DMS53 (cell line): Measurements from ENCODE around the gene CLEC19A.

Experiments used
- DNase-seq: peaks from one replicate; lab custom pipeline; 2025; lab: John Stamatoyannopoulos, UW

Gene CLEC19A

DNA sequence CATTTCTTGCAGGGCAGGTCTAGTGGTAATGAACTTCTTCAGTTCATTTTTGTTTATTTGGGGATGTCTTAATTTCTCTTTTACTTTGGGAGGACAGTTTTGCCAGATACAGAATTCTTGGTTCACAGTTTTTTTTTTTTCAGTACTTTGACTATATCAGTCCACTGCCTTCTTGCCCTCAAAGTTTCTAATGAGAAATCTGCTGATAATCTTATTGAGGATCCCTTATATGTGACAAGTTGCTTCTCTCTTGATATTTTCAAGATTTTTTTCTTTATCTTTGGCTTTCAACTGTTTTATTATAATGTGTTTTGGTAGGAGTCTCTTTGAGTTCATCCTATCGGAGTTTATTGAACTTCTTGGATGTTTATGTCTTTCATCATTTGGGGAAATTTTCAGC, 42.8 kb downstream of the CLEC19A start:
- no peak for DNase-seq

DNA sequence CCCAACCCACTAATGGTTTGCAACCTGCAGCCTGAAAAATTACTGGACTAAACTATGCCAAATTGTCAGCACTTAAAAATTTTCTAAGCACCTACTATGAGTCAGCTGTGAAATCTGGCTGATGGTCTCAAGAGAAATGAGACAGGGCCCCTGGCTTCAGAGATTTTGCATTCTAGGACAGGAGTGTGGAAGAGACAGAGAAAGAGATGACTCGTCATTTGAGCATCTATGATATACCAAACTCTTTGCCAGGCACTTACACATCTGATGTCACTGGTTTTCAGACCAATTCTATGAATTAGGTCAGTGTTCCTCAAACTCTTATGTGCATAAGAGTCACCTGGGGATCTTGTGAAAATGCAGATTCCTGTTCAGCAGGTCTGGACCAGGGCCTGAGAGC, 44.4 kb downstream of the CLEC19A start:
- DNase-seq = peak; percentile 7

DNA sequence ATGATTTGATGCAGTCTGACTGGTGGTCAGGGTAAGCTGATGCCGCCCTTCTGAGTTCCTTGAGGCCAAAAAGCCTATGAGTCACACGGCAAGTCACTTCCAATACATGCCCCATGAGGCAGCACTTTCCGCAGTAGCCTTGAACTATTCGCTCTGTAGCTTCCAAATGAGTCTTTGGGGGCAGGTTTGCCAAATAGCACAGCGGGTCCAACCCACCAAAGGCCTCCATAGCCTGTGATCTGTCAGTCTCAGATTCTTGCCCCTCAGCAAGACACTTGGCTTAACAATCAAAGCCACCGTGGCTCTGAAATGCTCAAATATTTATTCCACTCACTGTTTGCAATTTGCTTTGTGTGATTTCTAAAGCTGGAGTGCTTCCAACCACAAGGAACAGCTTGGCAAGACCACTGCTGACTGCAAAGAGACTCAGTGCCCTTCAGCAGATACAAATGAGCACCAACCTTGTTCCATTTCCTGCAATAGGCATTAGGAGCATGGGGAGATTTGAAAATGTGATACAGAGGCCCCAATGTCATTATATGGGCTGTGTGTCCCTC, 45.4 kb downstream of the CLEC19A start:
- DNase-seq = no peak

DNA sequence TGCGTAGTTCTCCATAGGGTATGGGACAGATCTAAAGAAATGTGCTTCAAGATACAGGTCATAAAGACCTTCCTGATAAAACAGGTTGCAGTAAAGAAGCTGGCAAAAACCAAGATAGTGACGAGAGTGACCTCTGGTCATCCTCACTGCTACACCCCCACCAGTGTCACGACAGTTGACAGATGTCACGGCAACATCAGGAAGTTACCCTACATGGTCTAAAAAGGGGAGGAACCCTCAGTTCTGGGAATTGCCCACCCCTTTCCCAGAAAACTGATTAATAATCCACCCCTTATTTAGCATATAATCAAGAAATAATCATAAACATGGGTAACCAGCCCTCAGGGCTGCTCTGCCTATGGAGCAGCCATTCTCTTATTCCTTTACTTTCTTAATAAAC, 46.3 kb downstream of the CLEC19A start:
- no peak for DNase-seq

DNA sequence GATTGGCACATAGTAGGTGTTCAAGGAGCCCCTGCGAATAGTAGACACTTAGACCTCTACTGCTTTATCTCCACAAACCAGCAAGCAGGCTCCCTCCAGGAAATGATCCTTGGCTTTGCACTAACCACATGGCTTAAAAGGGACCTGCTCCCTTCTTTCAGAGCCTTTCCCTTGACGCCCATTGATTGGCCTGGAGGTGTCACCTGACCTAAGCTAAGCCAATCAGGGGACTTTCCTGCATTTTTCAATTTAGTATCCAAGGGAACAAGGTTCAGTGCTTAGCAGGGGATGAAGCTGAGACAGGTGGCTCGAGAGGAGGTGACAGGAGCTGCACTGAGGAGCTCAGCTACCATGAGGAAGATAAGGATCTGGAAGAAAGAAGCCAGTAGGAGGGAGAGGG, 52.8 kb downstream of the CLEC19A start:
- peak; percentile 58 for DNase-seq

DNA sequence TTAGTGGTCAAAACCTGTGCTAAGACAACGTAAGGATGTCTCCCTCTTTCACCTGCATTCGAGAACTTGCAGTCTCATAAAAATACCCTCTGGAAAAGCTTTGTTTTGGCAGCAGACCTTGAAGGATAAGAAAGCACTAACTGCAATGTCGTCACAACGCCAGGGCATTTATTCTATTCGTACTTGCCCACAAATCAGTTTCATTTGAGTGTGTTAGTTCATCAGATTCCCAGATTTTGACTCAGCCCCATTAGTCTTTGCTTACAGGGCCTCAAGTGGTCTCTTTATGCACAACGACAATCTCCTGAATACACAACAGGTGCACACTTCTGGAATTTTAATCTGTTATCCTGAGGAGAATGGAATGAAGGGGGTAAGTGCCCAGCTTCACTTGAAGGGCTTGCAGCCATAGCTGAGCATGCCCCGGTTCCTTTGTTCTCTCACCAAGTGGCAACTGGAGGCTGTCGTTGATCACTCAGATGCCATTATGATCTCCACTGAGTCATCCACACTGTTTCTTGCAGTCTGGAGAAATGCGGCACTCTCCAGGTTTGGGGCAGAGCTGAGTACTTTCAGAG, 58.8 kb downstream of the CLEC19A start:
- DNase-seq = peak; percentile 29

DNA sequence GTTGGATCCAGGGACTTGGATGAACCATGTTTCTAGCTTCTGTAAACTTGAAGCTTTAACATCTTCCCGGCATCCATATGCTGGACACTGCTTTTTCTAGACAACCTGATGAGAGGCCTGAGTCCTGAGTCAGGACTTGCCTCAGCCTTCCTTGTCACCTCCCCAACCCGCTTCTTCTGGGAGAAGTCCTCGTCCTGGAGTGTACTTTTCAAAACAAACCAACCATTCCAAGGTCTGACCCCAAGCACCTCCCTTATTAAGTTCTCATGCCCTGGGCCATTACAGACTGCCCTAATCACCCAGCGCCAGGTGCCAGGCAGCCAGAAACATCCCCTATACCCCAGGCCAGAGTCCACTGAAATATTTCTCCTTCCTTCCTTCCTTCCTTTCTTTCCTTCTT, 59.4 kb downstream of the CLEC19A start:
- no peak for DNase-seq

DNA sequence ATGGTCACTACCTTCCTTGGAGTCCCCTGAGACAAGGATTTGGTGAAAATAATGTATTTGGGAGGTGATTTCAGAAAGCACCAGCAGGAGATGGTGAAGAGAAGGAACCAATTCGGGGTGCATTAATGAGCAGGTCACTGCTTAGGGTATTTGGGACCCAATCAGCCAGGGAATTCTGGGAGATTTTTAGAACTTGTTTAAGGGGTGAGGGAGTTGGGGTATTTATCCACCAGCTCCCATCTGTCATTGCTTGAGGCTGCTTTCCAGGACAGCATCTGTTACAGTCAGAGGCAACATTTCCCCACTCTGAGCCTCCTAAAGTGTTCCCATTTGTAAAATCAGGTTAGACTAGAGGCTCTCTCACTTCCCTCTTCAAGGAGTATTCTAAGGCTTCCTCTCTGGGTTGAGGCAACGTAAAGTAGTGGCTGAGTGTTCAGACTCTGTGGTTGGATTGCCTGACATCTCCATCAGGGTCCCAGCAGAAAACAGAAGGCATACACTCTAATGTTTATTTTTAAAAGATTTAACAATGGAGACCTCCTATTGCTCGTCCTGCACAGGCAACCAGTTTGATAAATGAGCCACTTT, 60.9 kb downstream of the CLEC19A start:
- DNase-seq = no peak

DNA sequence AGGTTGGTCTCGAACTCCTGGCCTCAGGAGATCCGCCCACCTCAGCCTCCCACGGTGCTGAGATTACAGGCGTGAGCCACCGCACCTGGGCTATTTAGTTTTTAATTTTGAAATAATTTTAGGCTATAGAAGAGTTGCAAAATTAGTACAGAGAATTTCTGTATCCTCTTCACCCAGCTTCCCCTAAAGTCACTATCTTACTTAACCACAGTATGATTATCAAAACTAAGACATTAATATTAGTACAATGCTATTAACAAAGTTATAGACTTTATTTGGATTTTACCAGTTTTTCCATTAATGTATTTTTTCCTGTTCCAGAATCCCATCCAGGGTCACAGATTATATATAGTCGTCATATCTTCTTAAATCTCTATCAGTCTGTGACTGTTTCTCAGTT, 62.6 kb downstream of the CLEC19A start:
- DNase-seq = no peak

DNA sequence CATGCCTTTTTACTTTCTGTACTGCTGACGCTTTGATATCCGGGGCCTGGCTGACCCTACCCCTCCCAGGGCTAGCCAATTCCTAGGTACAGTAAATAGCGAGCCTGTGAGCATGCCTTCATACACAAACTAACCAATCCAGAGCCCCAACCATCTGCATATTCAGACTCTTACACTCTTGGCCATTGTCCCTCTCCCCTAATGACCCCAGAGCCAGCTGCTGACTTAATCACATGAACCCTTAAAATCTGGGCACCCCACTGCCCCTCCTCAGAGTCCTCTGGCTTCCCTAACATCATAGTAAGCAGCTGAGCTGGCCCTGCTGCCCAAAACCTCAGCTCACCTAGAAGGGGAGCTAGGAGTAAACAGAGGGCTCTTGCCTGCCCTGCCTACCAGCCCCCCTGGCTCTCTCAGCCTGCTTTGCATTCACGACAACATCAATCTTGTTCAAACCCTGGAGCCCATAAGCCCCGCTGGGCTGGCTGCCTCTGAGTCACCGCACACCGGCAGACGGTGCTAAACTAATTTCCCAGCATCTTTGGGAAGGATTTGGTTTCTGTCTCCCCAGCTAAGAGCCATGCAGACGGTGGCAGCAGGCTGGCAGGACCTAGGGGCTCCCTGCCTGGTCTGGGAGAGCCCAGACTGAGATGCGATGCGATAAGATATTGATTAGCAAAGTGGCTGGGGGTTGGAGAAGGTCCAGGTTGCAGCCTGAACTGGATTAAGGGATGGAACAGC, 63.2 kb downstream of the CLEC19A start:
- no peak for DNase-seq

DNA sequence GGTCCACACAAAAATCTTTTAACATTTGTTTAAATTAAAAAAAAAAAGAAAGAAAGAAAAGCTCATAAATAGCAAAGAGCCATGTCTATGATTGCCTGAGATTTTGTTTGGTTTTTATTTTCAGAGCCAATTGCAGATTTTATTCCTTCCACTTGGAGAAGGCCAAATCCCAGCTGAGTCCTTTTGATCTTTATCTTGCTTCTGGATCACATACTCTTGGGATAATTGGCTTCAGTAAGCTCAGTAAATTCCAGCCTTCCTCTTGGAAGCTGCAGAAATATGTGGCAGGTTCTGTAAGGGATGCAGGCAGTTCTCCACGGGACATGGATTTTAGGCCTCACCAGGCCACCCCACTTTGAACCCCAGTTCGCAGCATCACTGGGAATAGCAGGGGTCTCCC, 68.8 kb downstream of the CLEC19A start:
- DNase-seq = no peak

DNA sequence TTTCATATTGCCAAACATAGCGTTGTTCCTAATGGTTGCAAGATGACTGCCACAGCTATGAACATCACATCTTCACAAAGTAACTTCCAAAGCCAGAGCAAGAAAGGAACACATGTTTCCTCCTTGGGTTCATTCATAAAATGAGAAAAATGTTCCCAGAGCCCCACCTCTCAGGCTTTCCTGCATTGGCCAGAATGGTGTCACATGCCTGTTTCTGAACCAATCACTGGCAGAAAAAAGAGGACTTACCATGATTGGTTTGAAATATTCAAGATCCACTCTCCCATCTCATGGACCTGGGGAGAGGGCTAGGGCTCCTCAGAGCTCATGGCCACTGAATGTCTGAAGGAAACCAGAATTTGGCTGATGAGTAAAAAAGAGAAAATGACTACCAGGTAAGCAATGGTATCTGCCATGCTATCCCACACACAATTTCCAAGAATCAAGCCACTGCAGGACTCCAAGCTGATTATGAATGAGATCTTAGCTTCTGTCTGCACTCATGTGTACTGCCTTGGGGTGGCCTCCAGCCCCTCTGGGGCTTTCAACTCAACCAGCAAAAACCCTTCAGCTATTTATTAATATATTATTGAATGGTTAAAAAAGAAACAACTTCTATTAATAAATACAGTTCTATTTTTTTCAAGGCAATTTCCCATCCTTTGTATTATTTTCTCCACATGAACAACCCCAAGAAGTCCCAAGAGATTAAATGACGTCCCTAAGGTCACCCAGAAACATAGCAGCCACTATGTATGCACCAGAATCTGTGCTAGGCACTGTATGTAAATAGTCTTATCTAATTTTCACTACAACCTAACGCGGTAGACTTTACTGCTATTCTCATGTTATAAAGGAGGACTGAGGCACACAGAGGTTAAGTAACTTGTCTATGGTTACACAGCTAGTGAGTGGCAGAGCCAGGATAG, 70.8 kb downstream of the CLEC19A start:
- no peak for DNase-seq

DNA sequence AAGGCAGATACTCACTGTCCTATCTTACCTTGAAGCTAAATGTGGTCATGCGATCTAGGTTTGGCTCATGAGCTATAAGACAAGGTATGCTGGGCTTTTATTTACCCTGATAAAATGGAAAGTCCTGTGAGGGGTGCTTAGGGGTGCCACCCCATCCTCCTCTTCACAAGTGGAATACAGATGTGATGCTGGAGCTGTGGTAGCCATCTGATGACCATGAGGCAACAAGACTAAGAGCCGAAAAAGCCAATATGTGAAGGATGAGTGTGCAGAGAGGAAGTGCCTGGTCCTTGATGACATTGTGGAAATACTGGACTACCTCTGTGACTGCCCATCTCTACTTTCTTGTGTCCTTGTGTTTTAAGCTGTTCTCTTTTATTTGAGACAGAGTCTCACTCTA, 74.0 kb downstream of the CLEC19A start:
- no peak for DNase-seq
